WTC11 (cell line): Measurements from ENCODE around the gene TMUB1. TPM values are rescaled to one million over a fixed set of nuclear protein-coding genes. Genes with fewer than 3 reads are reported as not detected.

ENCODE experiments used
- ATAC-seq: fragments of 200-7000 bp; cut with Tn5 transposase; 2 replicates; pipeline ENCODE4 v1.10.0; 2021; ENCODE audit warnings: mild to moderate bottlenecking, moderate library complexity
- CTCF ChIA-PET: fragments of 300-600 bp; sonication (Branson Sonifier 250); formaldehyde crosslinking; loops from one replicate; lab custom pipeline; 2021; ENCODE audit warnings: antibody characterized with exemption; lab: Charles Lee
- POLR2A ChIA-PET: fragments of 350-600 bp; sonication (Branson Sonifier 250); formaldehyde crosslinking; loops from one replicate; lab custom pipeline; 2021; ENCODE audit warnings: antibody characterized with exemption; lab: Charles Lee
- DNase-seq: peaks from one replicate; pipeline ENCODE4 v3.0.0; 2021; ENCODE audit warnings: low spot score
- H3K27ac Mint-ChIP-seq: 2 replicates; pipeline ENCODE4 v1.8.0; 2021; ENCODE audit warnings: mixed read lengths
- H3K27me3 Mint-ChIP-seq: 2 replicates; pipeline ENCODE4 v1.8.0; 2021; ENCODE audit warnings: low read depth, mild to moderate bottlenecking, moderate library complexity, mixed read lengths
- H3K36me3 Mint-ChIP-seq: 2 replicates; pipeline ENCODE4 v1.8.0; 2021; ENCODE audit warnings: mixed read lengths
- H3K4me1 Mint-ChIP-seq: 2 replicates; pipeline ENCODE4 v1.8.0; 2022; ENCODE audit warnings: mixed read lengths
- H3K4me3 Mint-ChIP-seq: 2 replicates; pipeline ENCODE4 v1.8.0; 2021; ENCODE audit warnings: mild to moderate bottlenecking, moderate library complexity, mixed read lengths
- H3K9me3 Mint-ChIP-seq: 2 replicates; pipeline ENCODE4 v1.8.0; 2021; ENCODE audit warnings: mixed read lengths
- AFF4 ChIP-seq: sonication (generic); formaldehyde crosslinking; IDR thresholded peaks from 2 replicates; pipeline ENCODE4 v1.8.1; 2023; ENCODE audit warnings: mild to moderate bottlenecking, missing genetic modification reagents, borderline replicate concordance
- CTCF ChIP-seq: fragments of 200-600 bp; IDR thresholded peaks from 2 replicates; pipeline ENCODE4 v1.8.0; 2022; ENCODE audit warnings: antibody characterized with exemption
- EMX1 ChIP-seq: fragments of 250-450 bp; sonication (Bioruptor Pico); IDR thresholded peaks from 2 replicates; pipeline ENCODE4 v1.8.0; 2021; ENCODE audit warnings: mild to moderate bottlenecking
- ESRRA ChIP-seq: sonication (generic); formaldehyde crosslinking; IDR thresholded peaks from 2 replicates; pipeline ENCODE4 v1.8.1; 2022; ENCODE audit warnings: mild to moderate bottlenecking, missing genetic modification reagents, borderline replicate concordance
- HMGA2 ChIP-seq: fragments of 250-450 bp; sonication (Bioruptor Pico); IDR thresholded peaks from 2 replicates; pipeline ENCODE4 v1.4.0; 2021; ENCODE audit warnings: mild to moderate bottlenecking, moderate library complexity
- IRF1 ChIP-seq: sonication (generic); formaldehyde crosslinking; IDR thresholded peaks from 2 replicates; pipeline ENCODE4 v1.8.0; 2023; ENCODE audit warnings: missing genetic modification reagents
- MXD4 ChIP-seq: fragments of 250-450 bp; sonication (Bioruptor Pico); IDR thresholded peaks from 2 replicates; pipeline ENCODE4 v1.8.0; 2021; ENCODE audit warnings: mild to moderate bottlenecking, moderate library complexity, borderline replicate concordance
- NFE2L1 ChIP-seq: sonication (generic); formaldehyde crosslinking; IDR thresholded peaks from 2 replicates; pipeline ENCODE4 v1.8.1; 2023; ENCODE audit warnings: missing genetic modification reagents
- PRRX2 ChIP-seq: fragments of 250-450 bp; sonication (Bioruptor Pico); IDR thresholded peaks from 2 replicates; pipeline ENCODE4 v1.8.0; 2021; ENCODE audit warnings: mild to moderate bottlenecking
- SMAD3 ChIP-seq: sonication (generic); formaldehyde crosslinking; IDR thresholded peaks from 2 replicates; pipeline ENCODE4 v1.8.0; 2022; ENCODE audit warnings: missing genetic modification reagents, mild to moderate bottlenecking, borderline replicate concordance
- TCF7 ChIP-seq: sonication (generic); formaldehyde crosslinking; IDR thresholded peaks from 2 replicates; pipeline ENCODE4 v1.8.0; 2022; ENCODE audit warnings: mild to moderate bottlenecking, low read depth, missing genetic modification reagents, moderate library complexity
- ZBTB21 ChIP-seq: sonication (generic); formaldehyde crosslinking; IDR thresholded peaks from 2 replicates; pipeline ENCODE4 v1.8.1; 2023; ENCODE audit warnings: mild to moderate bottlenecking, missing genetic modification reagents, borderline replicate concordance
- ZBTB43 ChIP-seq: sonication (generic); formaldehyde crosslinking; IDR thresholded peaks from 2 replicates; pipeline ENCODE4 v1.8.1; 2023; ENCODE audit warnings: mild to moderate bottlenecking, missing genetic modification reagents
- ZNF138 ChIP-seq: sonication (generic); formaldehyde crosslinking; conservative IDR thresholded peaks from 2 replicates; pipeline ENCODE4 v1.8.1; 2022; ENCODE audit warnings: mild to moderate bottlenecking, moderate library complexity, missing genetic modification reagents
- ZNF263 ChIP-seq: sonication (generic); formaldehyde crosslinking; IDR thresholded peaks from 2 replicates; pipeline ENCODE4 v1.8.1; 2022; ENCODE audit warnings: low read depth, mild to moderate bottlenecking, moderate library complexity, missing genetic modification reagents
- ZSCAN18 ChIP-seq: fragments of 250-450 bp; sonication (Bioruptor Pico); IDR thresholded peaks from 2 replicates; pipeline ENCODE4 v2.1.2; 2022; ENCODE audit warnings: mild to moderate bottlenecking, moderate library complexity
- total RNA-seq: library from RNA; stranded (reverse); gene quantifications from 3 replicates; pipeline ENCODE4 v1.2.3, GENCODE V29; 2021

Gene TMUB1
- total RNA-seq, 1 experiment from 2014 or later = 72.8 TPM

GRCh38 chr7:151078233-151079040, 4.9 kb downstream of the TMUB1 start (continued):
- TF ChIP-seq ESRRA (CRISPR knock-in tag) (no peak), SMAD3 (no peak), AFF4 (CRISPR knock-in tag) (no peak)

- ChIA-PET CTCF (interaction anchor here (0.6 to 4.8 kb wide), 13 partner anchors 8 to 90 kb away, joined by 3 to 64 read pairs (median 3); partner anchors contain the start of genes ABCB8 and AGAP3), POLR2A (interaction anchor here (1.1 to 2.2 kb wide), 2 partner anchors 9 to 15 kb away, joined by 4 to 13 read pairs; no protein-coding TSS in a partner anchor)
- Mint-ChIP-seq H3K36me3 (peaks cover 20% of the 10 kb centered on the region), H3K27me3 (no peaks in the 10 kb centered on the region), H3K27ac (no peak overlapping the region; the same call in 1 of the 2 replicates), H3K4me3 (peak overlapping the region; percentile 24), H3K4me1 (peaks cover 35% of the 10 kb centered on the region), H3K9me3 (no peaks in the 10 kb centered on the region)
- no peak for TF ChIP-seq TCF7
- no peak for TF ChIP-seq ZBTB21 (CRISPR knock-in tag)
- TF ChIP-seq MXD4 (CRISPR knock-in tag) = no peak
- TF ChIP-seq SMAD3 = no peak
- no peak for TF ChIP-seq CTCF
- no peak for TF ChIP-seq EMX1 (CRISPR knock-in tag)
- TF ChIP-seq HMGA2 (CRISPR knock-in tag) = no peak
- no peak for TF ChIP-seq PRRX2 (CRISPR knock-in tag)
- no peak for TF ChIP-seq ZSCAN18
- no peak for TF ChIP-seq NFE2L1 (CRISPR knock-in tag)
- DNase-seq (no peak), ATAC-seq (no peak)
Measured at GRCh38 chr7:151077705-151078232, 5.5 kb downstream of the TMUB1 start.

- H3K36me3 Mint-ChIP-seq = peaks cover 20% of the 10 kb centered on the region
- H3K27ac Mint-ChIP-seq = no peak overlapping the region
- H3K4me3 Mint-ChIP-seq = no peak overlapping the region
- no peaks in the 10 kb centered on the region for H3K27me3 Mint-ChIP-seq
- peaks cover 32% of the 10 kb centered on the region for H3K4me1 Mint-ChIP-seq
- DNase-seq = peak; percentile 83
- ATAC-seq = peak; percentile 47
- H3K9me3 Mint-ChIP-seq = no peaks in the 10 kb centered on the region
- POLR2A ChIA-PET = interaction anchor here (0.6 to 2.2 kb wide), 4 partner anchors 12 to 47 kb away, joined by 3 to 13 read pairs (median 4); no protein-coding TSS in a partner anchor
- CTCF ChIA-PET = interaction anchor here (0.6 to 4.8 kb wide), 17 partner anchors 8 to 91 kb away, joined by 3 to 64 read pairs (median 4); partner anchors contain the start of genes ABCB8 and AGAP3
- TF ChIP-seq NFE2L1 (CRISPR knock-in tag) (0 out of 2 replicates have a peak, but pooled peaks have one; percentile 12), CTCF (peak; percentile 45; the same call in 1 of the 2 replicates), ZNF263 (no peak), IRF1 (CRISPR knock-in tag) (0 out of 2 replicates have a peak, but pooled peaks have one; percentile 40), ZNF138 (CRISPR knock-in tag) (no peak), ZBTB43 (CRISPR knock-in tag) (no peak)
Measured at GRCh38 chr7:151076863-151077704, 6.2 kb downstream of the TMUB1 start.
